HG03442 (cell line): ENCODE data around the gene DMRTB1.
"Not testable (repeated sequence)": the region's sequence is repeated elsewhere in the genome, so short reads cannot be mapped to it uniquely, and the experiment has no call there.

ENCODE experiments used
- ATAC-seq: cut with Tn5 transposase; IDR thresholded peaks from one replicate; pipeline ENCODE4 v1.9.1; 2021; ENCODE audit warnings: mild to moderate bottlenecking, moderate library complexity; ENCODE audit not compliant: unreplicated experiment

DMRTB1 gene

GRCh38 chr1:53434405-53435007 is 24.7 kb upstream of the DMRTB1 start:
- ATAC-seq = not testable (repeated sequence)

DNA sequence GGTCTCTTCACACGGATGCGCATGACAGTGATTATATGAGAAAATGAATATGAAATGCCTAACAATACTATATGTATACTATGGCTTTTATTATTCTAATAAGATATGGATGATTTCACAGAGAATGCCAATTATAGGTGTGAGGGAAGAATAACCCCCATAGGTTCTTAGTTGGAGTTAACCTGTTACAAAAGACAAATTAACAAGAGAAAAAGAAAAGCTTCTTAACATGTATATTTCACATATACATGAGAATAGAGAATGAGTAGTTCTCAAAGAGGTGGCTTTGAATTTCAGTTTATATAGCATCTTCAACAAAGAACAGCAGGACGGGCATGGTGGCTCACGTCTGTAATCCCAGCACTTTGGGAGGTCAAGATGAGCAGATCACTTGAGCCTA is 24.0 kb upstream of the DMRTB1 start:
- no peak for ATAC-seq

- ATAC-seq = no peak
Observed at GRCh38 chr1:53438427-53439336, 20.5 kb upstream of the DMRTB1 start.

DNA sequence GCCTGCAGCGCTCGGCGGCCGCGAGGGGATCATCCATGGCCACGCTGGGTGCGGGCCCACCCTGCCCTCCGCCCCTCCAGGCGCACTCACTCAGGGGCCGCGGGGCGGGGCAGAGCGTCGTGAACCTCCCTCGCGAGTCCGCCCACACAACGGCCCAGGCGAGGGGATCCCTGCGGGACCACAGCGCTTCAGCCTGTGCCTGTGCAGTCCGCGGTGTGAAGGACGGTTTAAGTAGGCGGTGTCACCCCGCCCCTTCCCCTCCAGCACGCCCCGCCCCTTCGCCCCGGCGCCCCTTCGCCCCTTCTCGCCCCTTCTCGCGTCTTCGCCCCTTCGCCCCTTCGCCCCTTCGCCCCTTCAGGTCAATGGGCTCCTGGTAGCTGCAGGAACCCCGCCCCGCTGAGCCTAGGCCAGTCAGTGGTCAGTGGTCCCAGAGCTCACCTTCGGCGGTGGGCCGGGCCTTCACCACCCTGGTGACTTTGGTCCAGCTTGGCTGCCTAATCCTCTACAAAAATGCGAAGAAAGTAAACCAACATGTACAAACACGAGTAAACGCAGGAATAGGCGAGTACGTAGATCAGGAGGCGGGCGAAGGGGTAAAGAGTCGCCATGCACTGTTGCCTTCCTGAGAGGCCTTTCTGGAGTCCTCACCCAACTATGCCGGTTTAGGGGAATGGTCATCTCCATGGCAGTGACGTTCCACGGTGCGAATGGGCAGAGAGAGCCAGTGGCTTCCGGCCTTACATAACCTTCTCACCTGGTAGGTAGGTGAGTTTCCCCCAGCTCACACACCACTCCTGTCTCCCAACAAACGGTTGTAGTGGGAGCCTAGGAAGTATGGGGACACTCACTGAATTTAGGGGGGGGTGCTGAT is 19.6 kb upstream of the DMRTB1 start:
- ATAC-seq = no peak

DNA sequence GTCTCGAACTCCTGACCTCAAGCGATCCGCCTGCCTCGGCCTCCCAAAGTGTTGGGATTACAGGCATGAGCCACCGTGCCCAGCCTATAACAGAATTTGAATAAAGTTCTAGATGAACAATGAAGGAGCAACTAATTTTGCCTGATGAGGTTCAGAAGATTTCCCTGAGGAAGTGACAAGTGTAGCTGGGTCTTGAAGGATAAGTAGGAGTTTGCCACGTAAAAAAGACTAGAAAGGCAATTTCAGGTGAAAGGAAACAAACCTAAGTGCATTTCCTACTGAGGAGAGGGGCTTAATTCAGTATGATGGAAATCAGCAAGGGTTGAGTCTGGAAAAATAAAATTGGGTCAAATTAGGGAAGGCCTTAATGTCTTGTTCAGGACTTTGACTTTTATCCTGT is 18.6 kb upstream of the DMRTB1 start:
- ATAC-seq = no peak

GRCh38 chr1:53442299-53442698 is 16.9 kb upstream of the DMRTB1 start:
- no peak for ATAC-seq

- no peak for ATAC-seq
Observed at GRCh38 chr1:53446051-53446450, 13.1 kb upstream of the DMRTB1 start.

DNA sequence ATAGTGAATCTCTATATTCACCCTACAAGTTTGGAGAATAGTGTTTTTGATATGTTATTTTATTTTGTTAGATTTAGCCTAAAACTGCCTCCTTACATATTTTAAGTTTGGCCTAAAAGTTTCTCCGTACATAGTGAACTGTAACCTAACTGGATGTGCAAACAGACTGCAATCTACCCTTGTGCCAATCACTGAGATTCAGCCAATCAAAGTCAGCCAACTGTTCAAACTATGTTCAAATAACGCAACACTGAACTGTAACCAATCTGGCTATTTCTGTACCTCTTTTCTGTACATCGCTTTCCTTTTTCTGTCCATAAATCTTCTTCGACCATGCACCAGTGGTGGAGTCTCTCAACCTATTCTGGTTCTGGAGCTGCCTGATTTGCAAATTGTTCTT is 11.8 kb upstream of the DMRTB1 start:
- ATAC-seq = no peak

DNA sequence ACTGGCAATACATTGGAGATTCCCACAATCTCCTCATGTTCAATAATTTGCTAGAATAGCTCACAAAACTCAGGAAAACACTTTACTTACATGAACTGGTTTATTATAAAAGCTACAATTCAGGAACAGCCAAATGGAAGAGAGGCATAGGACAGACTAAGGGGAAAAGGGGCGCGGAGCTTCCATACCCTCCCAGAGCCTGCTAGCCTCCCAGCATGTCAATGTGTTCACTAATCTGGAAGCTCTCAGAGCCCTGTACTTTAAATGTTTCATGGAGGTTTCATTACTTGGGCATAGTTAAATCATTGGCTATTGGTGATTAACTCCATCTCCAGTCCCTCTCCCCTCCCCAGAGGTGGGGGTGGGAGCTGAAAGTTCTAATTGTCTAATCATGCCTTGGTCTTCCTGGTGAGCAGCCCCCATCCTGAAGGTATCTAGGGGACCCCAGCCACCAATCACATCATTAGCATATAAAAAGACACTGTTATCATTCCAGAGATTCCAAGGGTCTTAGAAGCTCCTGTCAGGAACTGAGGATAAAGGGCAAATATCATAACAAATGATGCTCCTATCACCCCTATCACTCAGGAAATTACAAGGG is 10.9 kb upstream of the DMRTB1 start:
- ATAC-seq = no peak

- no peak for ATAC-seq
Observed at GRCh38 chr1:53449021-53449420, 10.2 kb upstream of the DMRTB1 start.

DNA sequence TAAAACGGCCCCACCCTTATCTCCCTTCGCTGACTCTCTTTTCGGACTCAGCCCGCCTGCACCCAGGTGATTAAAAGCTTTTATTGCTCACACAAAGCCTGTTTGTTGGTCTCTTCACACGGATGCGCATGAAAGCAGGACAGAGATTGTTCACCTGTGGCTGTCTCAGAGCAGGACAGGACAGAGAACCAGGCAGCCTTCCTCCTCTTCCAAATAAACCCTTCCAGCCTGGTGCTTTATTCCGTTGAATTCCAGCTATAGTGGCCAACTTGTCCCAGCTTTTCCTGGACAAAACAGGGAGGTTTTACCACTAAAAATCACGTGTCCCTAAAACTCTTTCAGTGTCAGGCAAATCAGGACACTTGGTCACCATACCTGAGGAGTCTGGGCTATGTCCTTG is 9.5 kb upstream of the DMRTB1 start:
- ATAC-seq = no peak

GRCh38 chr1:53450225-53450624 is 9.0 kb upstream of the DMRTB1 start:
- ATAC-seq = no peak

GRCh38 chr1:53454019-53454418 is 5.2 kb upstream of the DMRTB1 start:
- ATAC-seq = no peak

DNA sequence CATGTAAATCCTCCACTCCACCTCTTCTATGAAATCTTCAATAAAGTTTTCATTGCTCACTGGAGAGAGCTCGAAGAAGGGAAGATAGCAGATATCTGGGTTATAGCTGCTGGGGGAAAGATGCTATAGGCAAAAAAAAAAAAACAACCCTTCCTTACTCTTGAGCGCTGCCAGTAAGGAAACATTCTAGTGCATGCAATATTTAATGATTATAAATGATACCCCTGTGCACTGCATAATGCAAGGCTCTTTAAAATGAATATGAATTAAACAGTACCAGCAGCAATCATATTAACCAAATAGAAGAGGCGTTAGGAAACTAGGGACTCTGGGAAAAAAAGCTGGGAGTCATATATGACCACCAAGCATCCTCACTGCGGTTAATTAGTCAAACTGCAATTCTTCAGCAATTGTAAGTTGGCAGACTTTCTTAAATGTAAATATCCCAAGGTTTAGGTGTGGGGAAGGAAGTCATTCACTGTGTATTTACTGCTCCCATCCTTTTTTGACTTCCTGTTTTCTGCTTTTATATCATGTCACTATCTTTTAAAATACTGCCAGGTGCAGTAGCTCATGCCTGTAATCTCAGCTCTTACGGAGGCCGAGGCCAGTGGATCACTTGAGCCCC is 3.7 kb upstream of the DMRTB1 start:
- ATAC-seq = no peak

- no peak for ATAC-seq
Observed at GRCh38 chr1:53458634-53459033, 565 bp upstream of the DMRTB1 start.

GRCh38 chr1:53460211-53460634 is 1.0 kb downstream of the DMRTB1 start:
- no peak for ATAC-seq

- no peak for ATAC-seq
Observed at GRCh38 chr1:53460666-53461322, 1.6 kb downstream of the DMRTB1 start.

GRCh38 chr1:53461323-53462044 is 2.3 kb downstream of the DMRTB1 start:
- ATAC-seq = no peak

GRCh38 chr1:53462193-53462592 is 3.0 kb downstream of the DMRTB1 start:
- ATAC-seq = no peak
